OCI-LY1 (cell line): Measurements from ENCODE around the gene MACF1.

Experiments used
- H2AFZ ChIP-seq: fragments of 200-600 bp; sonication (generic), shearing (Covaris generic); 2 replicates; pipeline ENCODE4 v1.6.0; 2014; ENCODE audit warnings: antibody characterized with exemption, mild to moderate bottlenecking, low read length
- H3F3A ChIP-seq: fragments of 200-600 bp; sonication (generic), shearing (Covaris generic); 2 replicates; pipeline ENCODE4 v1.6.0; 2014; ENCODE audit warnings: mild to moderate bottlenecking, antibody characterized with exemption, low read length, moderate library complexity; ENCODE audit not compliant: insufficient read depth
- H3K27ac ChIP-seq: fragments of 200-600 bp; sonication (generic); 2 replicates; pipeline ENCODE4 v1.5.1; 2014; ENCODE audit warnings: low read length, mixed run types, mild to moderate bottlenecking, low read depth; ENCODE audit not compliant: poor library complexity, severe bottlenecking
- H3K27me3 ChIP-seq: fragments of 200-600 bp; sonication (generic); 2 replicates; pipeline ENCODE4 v1.6.0; 2014; ENCODE audit warnings: antibody characterized with exemption, mild to moderate bottlenecking, low read length, moderate library complexity; ENCODE audit not compliant: insufficient read depth
- H3K36me3 ChIP-seq: fragments of 200-600 bp; sonication (generic); 2 replicates; pipeline ENCODE4 v1.6.1; 2014; ENCODE audit warnings: mild to moderate bottlenecking, antibody characterized with exemption, low read length, moderate library complexity, mixed read lengths; ENCODE audit not compliant: insufficient read depth
- H3K4me1 ChIP-seq: fragments of 200-600 bp; sonication (generic); 2 replicates; pipeline ENCODE4 v1.5.1; 2014; ENCODE audit warnings: mild to moderate bottlenecking, low read length, moderate library complexity; ENCODE audit not compliant: insufficient read depth, severe bottlenecking
- H3K4me2 ChIP-seq: fragments of 200-600 bp; sonication (generic), shearing (Covaris generic); 2 replicates; pipeline ENCODE4 v1.6.1; 2014; ENCODE audit warnings: low read length
- H3K4me3 ChIP-seq: fragments of 200-600 bp; sonication (generic); 2 replicates; pipeline ENCODE4 v1.5.1; 2014; ENCODE audit warnings: low read length, low read depth, mild to moderate bottlenecking, mixed read lengths; ENCODE audit not compliant: poor library complexity, severe bottlenecking
- H3K79me2 ChIP-seq: fragments of 200-600 bp; shearing (Covaris generic); 2 replicates; pipeline ENCODE4 v1.6.1; 2016; ENCODE audit warnings: mixed run types, low read length, mixed read lengths; ENCODE audit not compliant: insufficient read depth
- H3K9ac ChIP-seq: fragments of 200-600 bp; sonication (generic), shearing (Covaris generic); 2 replicates; pipeline ENCODE4 v1.6.1; 2014; ENCODE audit warnings: mild to moderate bottlenecking, low read length, mixed read lengths
- H3K9me2 ChIP-seq: fragments of 200-600 bp; sonication (generic), shearing (Covaris generic); 2 replicates; pipeline ENCODE4 v1.6.1; 2014; ENCODE audit warnings: low read depth, mild to moderate bottlenecking, low read length, mixed read lengths
- H3K9me3 ChIP-seq: fragments of 200-600 bp; shearing (Covaris generic); 2 replicates; pipeline ENCODE4 v1.6.1; 2014; ENCODE audit warnings: low read length, mixed read lengths
- H4K20me1 ChIP-seq: fragments of 200-600 bp; sonication (generic), shearing (Covaris generic); 2 replicates; pipeline ENCODE4 v1.6.0; 2016; ENCODE audit warnings: mild to moderate bottlenecking, low read length; ENCODE audit not compliant: insufficient read depth
- EZH2 ChIP-seq: fragments of 200-600 bp; sonication (generic), shearing (Covaris generic); IDR thresholded peaks from 2 replicates; pipeline ENCODE4 v1.8.0; 2017; ENCODE audit warnings: borderline replicate concordance, mixed run types, mild to moderate bottlenecking, antibody characterized with exemption, low read length, moderate library complexity, mixed read lengths
- TF ChIP-seq, protein P1 (sequence below): fragments of 200-600 bp; sonication (generic), shearing (Covaris generic); IDR thresholded peaks from 2 replicates; pipeline ENCODE4 v1.5.1; 2017; ENCODE audit warnings: mild to moderate bottlenecking, antibody characterized with exemption, low read length, moderate library complexity, mixed read lengths

Gene MACF1

DNA sequence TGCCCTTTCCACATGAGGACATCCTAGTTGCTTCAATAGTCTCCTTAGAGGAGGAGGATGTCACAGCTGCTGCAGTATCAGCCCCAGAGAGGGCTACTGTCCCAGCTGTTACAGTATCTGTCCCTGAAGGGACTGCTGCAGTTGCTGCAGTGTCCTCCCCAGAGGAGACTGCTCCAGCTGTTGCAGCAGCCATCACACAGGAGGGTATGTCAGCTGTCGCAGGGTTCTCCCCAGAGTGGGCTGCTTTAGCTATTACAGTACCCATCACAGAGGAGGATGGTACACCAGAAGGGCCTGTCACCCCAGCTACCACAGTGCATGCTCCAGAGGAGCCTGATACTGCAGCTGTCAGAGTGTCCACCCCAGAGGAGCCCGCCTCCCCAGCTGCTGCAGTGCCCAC is 208.4 kb downstream of the MACF1 start:
- H3K4me1 ChIP-seq, result peaks cover 19% of the 10 kb centered on the region
- H4K20me1 ChIP-seq, result no peaks in the 10 kb centered on the region
- no peaks in the 10 kb centered on the region for H3K9me3 ChIP-seq
- H3K4me3 ChIP-seq, result no peak overlapping the region
- H3K9me2 ChIP-seq, result no peaks in the 10 kb centered on the region
- no peaks in the 10 kb centered on the region for H3F3A ChIP-seq
- H3K36me3 ChIP-seq, result no peaks in the 10 kb centered on the region; the same call in 1 of the 2 replicates
- H3K27me3 ChIP-seq, result no peaks in the 10 kb centered on the region
- H3K27ac ChIP-seq, result no peak overlapping the region
- no peak overlapping the region for H2AFZ ChIP-seq
- H3K9ac ChIP-seq, result no peak overlapping the region
- no peaks in the 10 kb centered on the region for H3K79me2 ChIP-seq
- TF ChIP-seq, protein P1, sequence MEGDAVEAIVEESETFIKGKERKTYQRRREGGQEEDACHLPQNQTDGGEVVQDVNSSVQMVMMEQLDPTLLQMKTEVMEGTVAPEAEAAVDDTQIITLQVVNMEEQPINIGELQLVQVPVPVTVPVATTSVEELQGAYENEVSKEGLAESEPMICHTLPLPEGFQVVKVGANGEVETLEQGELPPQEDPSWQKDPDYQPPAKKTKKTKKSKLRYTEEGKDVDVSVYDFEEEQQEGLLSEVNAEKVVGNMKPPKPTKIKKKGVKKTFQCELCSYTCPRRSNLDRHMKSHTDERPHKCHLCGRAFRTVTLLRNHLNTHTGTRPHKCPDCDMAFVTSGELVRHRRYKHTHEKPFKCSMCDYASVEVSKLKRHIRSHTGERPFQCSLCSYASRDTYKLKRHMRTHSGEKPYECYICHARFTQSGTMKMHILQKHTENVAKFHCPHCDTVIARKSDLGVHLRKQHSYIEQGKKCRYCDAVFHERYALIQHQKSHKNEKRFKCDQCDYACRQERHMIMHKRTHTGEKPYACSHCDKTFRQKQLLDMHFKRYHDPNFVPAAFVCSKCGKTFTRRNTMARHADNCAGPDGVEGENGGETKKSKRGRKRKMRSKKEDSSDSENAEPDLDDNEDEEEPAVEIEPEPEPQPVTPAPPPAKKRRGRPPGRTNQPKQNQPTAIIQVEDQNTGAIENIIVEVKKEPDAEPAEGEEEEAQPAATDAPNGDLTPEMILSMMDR, result no peak
- no peak for TF ChIP-seq EZH2
- H3K4me2 ChIP-seq, result no peak overlapping the region

DNA sequence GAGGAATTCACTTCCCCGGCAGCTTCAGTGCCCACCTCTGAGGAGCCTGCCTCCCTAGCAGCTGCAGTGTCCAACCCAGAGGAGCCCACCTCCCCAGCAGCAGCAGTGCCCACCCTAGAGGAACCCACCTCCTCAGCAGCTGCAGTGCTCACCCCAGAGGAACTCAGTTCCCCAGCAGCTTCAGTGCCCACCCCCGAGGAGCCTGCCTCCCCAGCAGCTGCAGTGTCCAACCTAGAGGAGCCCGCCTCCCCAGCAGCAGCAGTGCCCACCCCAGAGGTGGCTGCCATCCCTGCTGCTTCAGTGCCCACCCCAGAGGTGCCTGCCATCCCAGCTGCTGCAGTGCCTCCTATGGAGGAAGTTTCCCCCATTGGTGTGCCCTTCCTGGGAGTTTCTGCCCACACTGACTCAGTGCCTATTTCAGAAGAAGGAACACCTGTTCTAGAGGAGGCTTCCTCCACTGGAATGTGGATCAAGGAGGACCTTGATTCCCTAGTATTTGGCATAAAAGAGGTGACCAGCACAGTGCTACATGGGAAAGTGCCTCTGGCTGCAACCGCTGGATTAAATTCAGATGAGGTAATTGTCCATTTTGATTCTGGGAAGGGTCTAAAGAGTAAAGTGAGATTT is 209.5 kb downstream of the MACF1 start:
- Histone ChIP-seq H3K4me2 (no peak overlapping the region), H3K27ac (no peak overlapping the region), H3K36me3 (no peaks in the 10 kb centered on the region; the same call in 1 of the 2 replicates), H4K20me1 (no peaks in the 10 kb centered on the region), H3K9ac (no peak overlapping the region), H3K79me2 (no peaks in the 10 kb centered on the region), H3K4me3 (no peak overlapping the region), H3K27me3 (no peaks in the 10 kb centered on the region), H3K4me1 (peaks cover 14% of the 10 kb centered on the region), H3K9me2 (no peaks in the 10 kb centered on the region), H2AFZ (no peak overlapping the region), H3F3A (no peaks in the 10 kb centered on the region), H3K9me3 (no peaks in the 10 kb centered on the region)
- no peak for TF ChIP-seq EZH2
- TF ChIP-seq, protein P1, result no peak

DNA sequence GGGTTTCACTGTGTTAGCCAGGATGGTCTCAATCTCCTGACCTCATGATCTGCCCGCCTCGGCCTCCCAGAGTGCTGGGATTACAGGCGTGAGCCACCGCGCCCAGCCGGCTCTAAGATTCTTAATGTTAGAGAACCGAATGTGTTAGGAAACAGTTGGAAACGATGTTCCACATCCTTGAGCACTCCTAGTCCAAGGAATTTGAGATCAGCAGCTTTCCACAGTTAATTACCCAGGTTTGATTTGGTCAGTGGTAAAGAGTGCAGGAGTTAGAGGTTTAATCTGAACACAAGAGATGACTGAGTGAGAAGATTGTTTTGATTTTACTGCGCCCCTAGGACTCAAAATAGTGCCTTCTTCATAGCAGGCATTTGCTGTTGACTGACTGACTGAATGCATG is 211.1 kb downstream of the MACF1 start:
- H3K9me2 ChIP-seq, result no peaks in the 10 kb centered on the region
- H2AFZ ChIP-seq, result no peak overlapping the region
- H3K4me1 ChIP-seq, result peaks cover 6% of the 10 kb centered on the region
- no peaks in the 10 kb centered on the region; the same call in 1 of the 2 replicates for H3K36me3 ChIP-seq
- H3K9ac ChIP-seq, result no peak overlapping the region
- H3K79me2 ChIP-seq, result no peaks in the 10 kb centered on the region
- H3K4me2 ChIP-seq, result no peak overlapping the region
- no peak overlapping the region for H3K4me3 ChIP-seq
- H4K20me1 ChIP-seq, result no peaks in the 10 kb centered on the region
- H3F3A ChIP-seq, result no peaks in the 10 kb centered on the region
- no peaks in the 10 kb centered on the region for H3K9me3 ChIP-seq
- TF ChIP-seq, protein P1, result no peak
- TF ChIP-seq EZH2, result no peak
- no peaks in the 10 kb centered on the region for H3K27me3 ChIP-seq
- no peak overlapping the region for H3K27ac ChIP-seq
